NCI-H748 (cell line): ENCODE results near the gene PIGS.
A peak's percentile ranks its signal among the peaks of the same experiment; 100 is the strongest.
"Not testable (repeated sequence)": the region's sequence is repeated elsewhere in the genome, so short reads cannot be mapped to it uniquely, and the experiment has no call there.

Experiments
- DNase-seq: peaks from one replicate; lab custom pipeline; 2025; ENCODE audit not compliant: unreplicated experiment; lab: John Stamatoyannopoulos, UW

Gene PIGS

GRCh38 chr17:28579526-28579925 is 8.2 kb upstream of the PIGS start:
- no peak for DNase-seq

DNA sequence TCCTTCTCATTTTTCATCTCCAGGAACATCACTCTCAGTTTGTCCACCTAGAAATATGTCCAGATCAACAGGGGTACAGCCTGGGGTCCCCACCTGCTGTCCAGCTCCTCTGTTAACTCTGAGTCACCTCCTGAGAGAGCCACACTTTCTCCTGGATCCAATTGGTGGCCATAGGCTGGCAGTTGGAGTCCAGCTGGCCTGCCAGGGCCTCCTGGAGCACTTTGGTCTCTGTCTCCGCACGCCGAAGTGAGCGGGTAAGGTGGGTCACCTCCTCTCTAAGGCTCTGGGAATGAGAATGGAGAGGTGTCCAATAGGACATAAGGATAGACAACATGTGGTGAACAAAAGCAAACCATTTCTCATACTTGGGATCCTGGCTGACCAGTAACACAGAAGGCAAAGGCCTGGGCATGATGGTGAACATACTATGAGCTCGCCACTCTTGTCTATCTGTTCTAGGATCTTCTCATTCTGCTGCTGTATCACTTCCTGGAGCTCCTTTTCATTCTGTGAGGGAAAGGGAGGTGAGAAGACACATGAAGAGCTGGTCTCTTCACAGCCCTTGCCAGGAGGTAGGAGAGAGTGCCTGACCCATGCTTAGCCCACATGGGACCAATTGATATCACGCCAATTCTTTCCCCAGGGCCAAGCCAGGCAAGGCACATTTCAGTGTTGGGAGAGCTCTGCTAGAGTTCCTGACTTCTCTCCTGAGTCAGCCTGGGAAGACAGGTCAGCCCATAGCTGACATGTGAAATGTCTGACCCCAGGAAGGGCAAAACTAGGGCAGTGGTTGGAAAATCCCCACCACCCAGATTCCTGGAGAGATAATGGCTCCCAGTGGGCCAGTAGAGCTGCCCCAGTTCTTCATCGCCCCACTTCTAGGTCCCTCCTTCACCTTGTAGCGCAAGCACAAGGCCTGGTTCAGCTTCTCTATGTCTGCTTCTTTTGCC is 7.2 kb upstream of the PIGS start:
- DNase-seq = no peak

GRCh38 chr17:28577466-28577824 is 6.1 kb upstream of the PIGS start:
- DNase-seq = peak; percentile 34

GRCh38 chr17:28576758-28577465 is 5.6 kb upstream of the PIGS start, which contains the start of gene ALDOC:
Gene ALDOC, minus strand, starts transcription at chr17:28576895. Its CDS starts 1,363 bp downstream, at chr17:28575532.
- peak; percentile 99 for DNase-seq

- not testable (repeated sequence) for DNase-seq
Measured at GRCh38 chr17:28576016-28576415, 4.7 kb upstream of the PIGS start.

- no peak for DNase-seq
Measured at GRCh38 chr17:28575126-28575795, 3.9 kb upstream of the PIGS start.

GRCh38 chr17:28574526-28574925 is 3.2 kb upstream of the PIGS start:
- no peak for DNase-seq

DNA sequence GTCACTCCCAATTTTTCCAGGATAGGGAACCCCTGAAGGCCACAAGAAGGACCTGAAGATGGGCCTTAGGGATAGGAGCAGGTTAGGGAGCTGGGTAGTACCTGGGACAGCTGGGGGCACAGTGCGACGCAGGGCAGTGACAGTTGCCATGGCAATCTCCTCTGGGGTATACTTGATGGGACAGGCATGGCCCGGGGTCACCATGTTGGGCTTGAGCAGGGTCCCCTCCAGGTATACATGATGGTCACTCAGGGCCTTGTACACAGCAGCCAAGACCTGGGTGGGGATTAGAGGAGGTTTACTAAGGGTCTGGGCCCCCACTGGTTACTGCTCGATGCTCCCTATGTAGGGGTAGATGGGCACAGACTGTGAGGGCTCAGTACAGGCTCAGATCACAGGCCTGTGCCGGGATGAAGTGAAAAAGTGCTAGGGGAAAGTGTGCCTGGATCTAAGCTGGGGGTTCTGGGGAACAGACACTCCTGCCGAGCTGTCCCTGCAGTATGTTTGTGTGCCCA is 2.7 kb upstream of the PIGS start:
- DNase-seq = no peak

DNA sequence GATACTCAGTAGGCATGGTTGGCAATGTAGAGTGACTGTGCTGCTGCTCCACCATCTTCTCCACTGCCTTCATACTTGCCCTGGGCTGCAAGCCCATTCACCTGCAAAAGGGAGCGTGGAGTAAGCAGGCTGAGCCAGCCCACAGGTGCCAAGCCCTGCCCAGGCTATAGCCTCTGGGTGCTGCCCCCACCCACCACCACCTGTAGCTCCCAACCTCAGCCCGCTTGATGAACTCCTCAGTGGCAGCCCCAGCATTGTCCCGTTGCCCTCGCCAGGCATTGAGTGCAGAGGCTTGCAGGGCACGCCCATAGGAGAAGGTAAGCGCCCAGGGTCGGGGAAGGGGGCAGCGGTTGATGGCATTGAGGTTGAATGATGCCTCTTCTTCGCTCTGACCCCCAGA is 2.2 kb upstream of the PIGS start:
- no peak for DNase-seq

- DNase-seq = no peak
Measured at GRCh38 chr17:28573040-28573380, 1.7 kb upstream of the PIGS start.

DNA sequence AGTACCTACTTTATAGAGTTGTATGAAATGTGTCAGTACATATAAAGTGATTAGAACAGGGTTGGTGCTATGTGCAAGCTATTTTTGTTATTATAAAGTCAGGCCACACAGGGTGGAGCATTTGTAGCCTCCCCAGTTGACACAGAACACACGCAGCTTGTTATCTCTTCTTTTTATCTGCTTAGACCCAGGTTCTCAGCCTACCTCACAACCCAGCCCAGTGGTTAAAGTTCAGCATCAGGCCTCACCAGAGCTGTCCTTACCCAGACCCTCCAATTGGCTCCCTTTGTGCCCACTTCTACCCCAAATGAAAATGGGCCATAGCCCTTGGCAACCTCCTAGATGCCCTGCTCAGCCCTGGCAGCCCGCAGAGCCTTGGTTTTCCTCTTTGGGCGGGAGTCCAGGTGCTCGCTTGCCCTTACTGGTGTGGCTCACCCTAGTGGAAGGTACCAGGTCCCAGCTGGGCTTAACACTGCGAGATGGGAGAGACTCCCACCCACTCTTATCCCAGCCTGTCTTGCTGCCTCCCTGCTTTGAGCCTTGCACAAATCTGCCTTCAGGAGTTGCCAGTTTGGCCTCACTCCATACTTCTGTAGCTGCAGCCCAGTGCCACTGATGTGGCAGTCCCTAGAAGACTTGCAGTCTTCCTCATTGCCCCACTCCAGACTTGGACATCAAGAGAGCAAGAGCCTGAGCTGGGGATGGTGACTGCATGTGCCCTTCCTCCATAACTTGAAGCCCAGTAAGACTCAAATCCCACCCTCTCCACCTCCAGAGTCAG is 1.1 kb upstream of the PIGS start:
- DNase-seq = peak; percentile 15

DNA sequence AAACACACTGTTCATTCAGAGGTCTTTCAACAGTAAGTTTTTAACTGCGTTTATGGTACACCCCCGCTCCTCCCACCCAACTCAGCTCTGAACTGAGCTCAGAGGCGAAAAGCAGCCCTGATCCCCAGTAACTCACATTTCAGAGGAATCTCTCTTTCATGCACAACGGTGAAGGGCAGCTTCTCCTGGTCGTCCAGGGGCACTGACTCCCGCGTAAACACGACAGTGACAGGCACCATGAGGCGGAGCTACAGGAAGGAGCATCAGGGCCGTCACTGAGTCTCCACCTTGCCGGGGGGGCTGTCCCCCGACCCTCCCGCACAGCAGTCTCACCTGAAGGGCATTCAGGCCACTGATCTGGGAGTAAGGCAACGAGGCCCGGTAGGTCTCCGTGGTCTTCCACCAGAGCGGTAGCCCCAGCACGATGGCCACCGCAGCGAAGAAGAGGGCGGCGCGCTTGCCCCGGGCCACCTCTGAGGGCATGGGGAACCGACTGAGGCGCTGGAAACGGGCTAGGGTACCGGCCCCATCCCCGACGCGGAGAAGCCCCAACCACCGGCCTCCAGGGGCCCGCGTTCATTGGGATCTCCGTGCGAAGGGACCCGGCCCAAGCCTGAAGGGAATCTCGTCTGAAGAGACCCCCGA is 486 bp downstream of the PIGS start:
- peak; percentile 85 for DNase-seq

- no peak for DNase-seq
Measured at GRCh38 chr17:28569446-28569845, 1.9 kb downstream of the PIGS start.

DNA sequence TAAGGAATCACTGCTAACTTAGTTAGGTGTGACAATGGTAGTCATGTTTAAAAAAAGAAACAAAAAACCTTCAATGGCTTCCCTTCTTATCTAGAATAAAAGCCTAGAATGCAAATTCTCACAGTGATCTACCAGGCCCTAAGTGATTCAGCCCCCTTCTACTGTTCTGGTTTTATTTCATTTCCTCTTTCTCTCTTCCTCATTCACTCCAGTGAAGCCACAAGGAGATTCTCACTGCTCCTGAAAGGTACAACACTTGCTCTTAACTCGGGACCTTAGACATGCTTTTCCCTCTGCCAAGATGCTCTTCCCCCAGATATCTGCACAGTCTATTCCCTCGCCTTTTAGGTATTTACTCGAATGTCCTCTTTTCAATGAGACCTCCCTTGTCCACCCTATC is 3.7 kb downstream of the PIGS start:
- no peak for DNase-seq

GRCh38 chr17:28563475-28563874 is 7.8 kb downstream of the PIGS start:
- no peak for DNase-seq

GRCh38 chr17:28555022-28555421 is 16.3 kb downstream of the PIGS start:
- DNase-seq = no peak

GRCh38 chr17:28554565-28554964 is 16.8 kb downstream of the PIGS start:
- DNase-seq = no peak

DNA sequence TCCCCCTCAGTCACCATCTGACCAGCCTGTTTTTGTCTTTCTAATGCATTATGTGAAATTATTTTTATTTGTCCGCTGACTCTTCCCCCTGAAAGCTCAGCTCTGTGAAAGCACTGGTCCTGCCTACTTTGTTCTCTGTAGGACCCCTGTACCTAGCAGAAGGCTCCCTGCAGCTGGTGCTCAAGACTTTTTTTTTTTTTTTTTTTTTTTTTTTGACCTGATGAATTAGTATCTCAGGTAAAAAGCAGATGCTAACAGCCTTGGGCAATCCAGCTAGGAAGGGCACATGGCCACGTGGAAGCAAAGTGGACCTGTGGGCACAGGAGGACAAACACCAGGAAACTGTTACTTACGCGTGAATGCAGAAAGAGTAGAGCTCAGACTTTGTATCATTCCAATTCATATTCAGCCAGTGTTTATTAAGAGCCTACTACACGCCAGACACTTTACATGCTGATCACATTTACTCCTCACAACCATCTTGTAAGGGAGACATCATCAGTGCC is 18.3 kb downstream of the PIGS start:
- no peak for DNase-seq

GRCh38 chr17:28552176-28552999 is 18.9 kb downstream of the PIGS start, which contains the start of gene UNC119:
Gene UNC119, minus strand, starts transcription at chr17:28552624. Its CDS starts 67 bp downstream, at chr17:28552557.
- peak; percentile 86 for DNase-seq
